Heart left ventricle (tissue), 16 donors: Measurements from ENCODE around the gene TBX1. TPM values are rescaled to one million over a fixed set of nuclear protein-coding genes. Genes with fewer than 3 reads are reported as not detected.
A peak's percentile ranks its signal among the peaks of the same experiment; 100 is the strongest.

Source experiments
- ATAC-seq, 4 donors: fragments of 200-7000 bp; cut with Tn5 transposase; one replicate each; pipeline ENCODE4 v1.9.1; 2020 to 2022; ENCODE audit warnings: moderate library complexity in 4 of 4, mild to moderate bottlenecking in 3 of 4, moderate number of reproducible peaks in 1 of 4
- DNase-seq, 5 donors: peaks; one replicate each; pipeline ENCODE4 v3.0.0-alpha.2; 2020
- H3K27ac ChIP-seq, 12 donors: fragments of 200-600 bp; sonication (generic) in 4 of 12; one replicate each; pipeline versions ENCODE4 v1.5.0 to v1.8.0; 2016 to 2022; ENCODE audit warnings: mild to moderate bottlenecking in 2 of 12
- H3K27me3 ChIP-seq, 9 donors: fragments of 200-600 bp; sonication (generic) in 2 of 9; one replicate each; pipeline versions ENCODE4 v1.5.1 to v1.8.0; 2016 to 2022; ENCODE audit warnings: mild to moderate bottlenecking in 3 of 9
- H3K36me3 ChIP-seq, 9 donors: fragments of 200-600 bp; sonication (generic) in 2 of 9; one replicate each; pipeline versions ENCODE4 v1.5.0 to v1.8.0; 2018 to 2022; ENCODE audit warnings: mild to moderate bottlenecking in 2 of 9
- H3K4me1 ChIP-seq, 12 donors: fragments of 200-600 bp; sonication (generic) in 4 of 12; one replicate each; pipeline versions ENCODE4 v1.5.0 to v1.8.0; 2016 to 2022; ENCODE audit warnings: mild to moderate bottlenecking in 3 of 12
- H3K4me3 ChIP-seq, 12 donors: fragments of 200-600 bp; sonication (generic) in 4 of 12; one replicate each; pipeline versions ENCODE4 v1.5.0 to v1.8.0; 2017 to 2022; ENCODE audit warnings: mild to moderate bottlenecking in 9 of 12, moderate library complexity in 4 of 12
- H3K9me3 ChIP-seq, 12 donors: fragments of 200-600 bp; sonication (generic) in 4 of 12; one replicate each; pipeline versions ENCODE4 v1.5.0 to v1.8.0; 2016 to 2022; ENCODE audit warnings: mild to moderate bottlenecking in 1 of 12
- POLR2A ChIP-seq, 2 donors: fragments of 450-650 bp; IDR thresholded peaks; one replicate each; pipeline ENCODE4 v1.6.1; 2017; ENCODE audit warnings: antibody characterized with exemption in 2 of 2, mild to moderate bottlenecking in 2 of 2, moderate library complexity in 2 of 2
- WGBS, 4 donors: extraction: QIAGEN DNeasy Blood & Tissue Kit in 2 of 4; methylation state at CpG; one replicate each; pipeline versions ENCODE4 v1.1.5 to v1.1.7; 2013 to 2018; 5-methylcytosine and 5-hydroxymethylcytosine counted together
- intact Hi-C, 10 donors: fragments of 100-400 bp; cut with DNase I; formaldehyde crosslinking; loops; one replicate each; pipeline versions ENCODE4 v1.11.1 to v1.14.2; 2022
- polyA plus RNA-seq, 2 donors: library from polyadenylated mRNA; stranded (reverse); fragments of 200-250 nt; gene quantifications; one replicate each; pipeline ENCODE4 v1.2.3, GENCODE V29; 2013
- total RNA-seq, 9 donors: library from RNA; depleted of rRNA in 2 of 9; stranded (reverse); fragments of >200 nt in 2 of 9; fragmentation: NEBNext Ultra II Directional in 3 of 9; extraction: Animal tissue kit (Norgen Biotek cat#: 25700) in 3 of 9; gene quantifications; one replicate each; pipeline versions ENCODE4 v1.1.0 to v1.2.4, GENCODE V29; 2016 to 2023
- TF ChIP-seq, protein P1 (sequence below), 12 donors: fragments of 200-600 bp; sonication (generic) in 4 of 12; IDR thresholded peaks; one replicate each; pipeline versions ENCODE4 v1.5.0 to v1.8.0; 2018 to 2022; ENCODE audit warnings: antibody characterized with exemption in 12 of 12, mild to moderate bottlenecking in 5 of 12
- donor health status: ischemic (EF 13 %, LVEDD 7.1; RV severe dilation, severe dysfunction).
- donor health status: healthy with polysubstance abuse.
- donor health status: DM: no; HTN: yes; CAD: no.
- donor health status: DM: no; HTN: no; CAD: no.
- donor health status: ischemic (EF 25% LVEDD 6.9; RV normal size, moderate dysfunction).
- donor health status: ischemic (EF 25% LVEDD 5.7; RV mildly dilated, moderate dysfunction).
- donor health status: healthy.
- donor health status: DM: yes; HTN: yes; CAD: no.
- donor health status: ischemic (EF 35%, LVEDD 5.7; RV mildly dilated, moderate dysfunction).
- donor health status: nonischemic (EF 11% LVEDD 7.7; RV severe dilation, severe dysfunction).
- donor health status: DM: yes; HTN: yes; CAD: no.
- donor health status: PGD.
- donor health status: ischemic (EF 29% LVEDD 5.4; RV normal size, mild dysfunction).
- donor health status: nonischemic (EF 23%, LVEDD 6.1; RV moderate dilation, normal function).

The TBX1 gene
- total and polyA plus RNA-seq, 11 donors: 0.11 to 3.1 (median 0.97) TPM; not detected in 1

DNA sequence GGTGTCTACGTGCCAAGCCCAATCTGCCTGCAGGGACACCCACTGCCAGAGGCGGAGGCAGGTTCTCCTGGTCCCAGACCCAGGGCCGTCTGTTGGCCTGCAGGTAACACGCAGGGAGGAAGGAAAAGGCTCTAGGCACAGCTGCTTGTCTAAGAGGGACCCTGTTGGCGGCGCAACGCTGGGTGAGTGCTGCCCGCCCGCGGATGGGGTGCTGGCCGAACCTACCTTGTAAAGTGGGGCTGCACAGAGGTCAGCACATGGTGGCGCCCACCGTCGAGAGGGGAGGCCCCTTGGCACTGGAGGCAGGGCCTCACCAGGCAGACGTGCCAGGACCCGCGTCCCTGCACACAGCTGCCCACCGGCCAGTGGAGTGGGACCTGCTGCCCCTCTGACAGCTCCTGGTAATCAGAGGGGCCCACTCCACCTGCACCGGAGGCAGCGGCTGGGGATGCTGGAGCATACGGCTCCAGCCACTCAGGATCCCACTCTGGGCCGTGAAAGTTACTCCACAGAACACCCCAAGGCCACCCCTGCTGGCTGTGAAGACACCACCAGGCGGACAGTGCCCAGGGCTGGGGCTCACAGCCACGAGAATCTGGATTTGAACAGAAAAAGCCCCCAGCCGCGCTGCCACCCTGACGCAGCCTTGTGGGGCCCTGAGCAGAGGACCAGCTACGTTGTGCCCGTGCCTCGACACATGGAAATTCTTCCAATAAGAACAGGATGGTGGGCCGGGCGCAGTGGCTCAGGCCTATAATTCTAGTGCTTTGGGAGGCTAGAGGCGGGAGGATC, 24.0 kb downstream of the TBX1 start:
- Histone ChIP-seq H3K4me1 (peaks cover 0 to 5% (median 0%) of the 10 kb centered on the region in 12 donors), H3K27me3 (peaks cover 0 to 20% (median 0%) of the 10 kb centered on the region in 9 donors), H3K9me3 (peaks cover 0 to 12% (median 0%) of the 10 kb centered on the region in 12 donors), H3K4me3 (no peak overlapping the region), H3K36me3 (peaks cover 0 to 8% (median 0%) of the 10 kb centered on the region in 9 donors), H3K27ac (no peak overlapping the region)
- intact Hi-C loops: no loop called here
- no peak for ATAC-seq
- 91 to 95% (median 92%) methylated on average over 19 to 33 of the region's 33 CpGs for WGBS, 4 donors
- TF ChIP-seq POLR2A (IDR thresholded peaks at IDR 0.05): no peak
- TF ChIP-seq, protein P1, sequence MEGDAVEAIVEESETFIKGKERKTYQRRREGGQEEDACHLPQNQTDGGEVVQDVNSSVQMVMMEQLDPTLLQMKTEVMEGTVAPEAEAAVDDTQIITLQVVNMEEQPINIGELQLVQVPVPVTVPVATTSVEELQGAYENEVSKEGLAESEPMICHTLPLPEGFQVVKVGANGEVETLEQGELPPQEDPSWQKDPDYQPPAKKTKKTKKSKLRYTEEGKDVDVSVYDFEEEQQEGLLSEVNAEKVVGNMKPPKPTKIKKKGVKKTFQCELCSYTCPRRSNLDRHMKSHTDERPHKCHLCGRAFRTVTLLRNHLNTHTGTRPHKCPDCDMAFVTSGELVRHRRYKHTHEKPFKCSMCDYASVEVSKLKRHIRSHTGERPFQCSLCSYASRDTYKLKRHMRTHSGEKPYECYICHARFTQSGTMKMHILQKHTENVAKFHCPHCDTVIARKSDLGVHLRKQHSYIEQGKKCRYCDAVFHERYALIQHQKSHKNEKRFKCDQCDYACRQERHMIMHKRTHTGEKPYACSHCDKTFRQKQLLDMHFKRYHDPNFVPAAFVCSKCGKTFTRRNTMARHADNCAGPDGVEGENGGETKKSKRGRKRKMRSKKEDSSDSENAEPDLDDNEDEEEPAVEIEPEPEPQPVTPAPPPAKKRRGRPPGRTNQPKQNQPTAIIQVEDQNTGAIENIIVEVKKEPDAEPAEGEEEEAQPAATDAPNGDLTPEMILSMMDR (IDR thresholded peaks at IDR 0.05): no peak
- peak in 1 of 5 donors; percentile 61 for DNase-seq

DNA sequence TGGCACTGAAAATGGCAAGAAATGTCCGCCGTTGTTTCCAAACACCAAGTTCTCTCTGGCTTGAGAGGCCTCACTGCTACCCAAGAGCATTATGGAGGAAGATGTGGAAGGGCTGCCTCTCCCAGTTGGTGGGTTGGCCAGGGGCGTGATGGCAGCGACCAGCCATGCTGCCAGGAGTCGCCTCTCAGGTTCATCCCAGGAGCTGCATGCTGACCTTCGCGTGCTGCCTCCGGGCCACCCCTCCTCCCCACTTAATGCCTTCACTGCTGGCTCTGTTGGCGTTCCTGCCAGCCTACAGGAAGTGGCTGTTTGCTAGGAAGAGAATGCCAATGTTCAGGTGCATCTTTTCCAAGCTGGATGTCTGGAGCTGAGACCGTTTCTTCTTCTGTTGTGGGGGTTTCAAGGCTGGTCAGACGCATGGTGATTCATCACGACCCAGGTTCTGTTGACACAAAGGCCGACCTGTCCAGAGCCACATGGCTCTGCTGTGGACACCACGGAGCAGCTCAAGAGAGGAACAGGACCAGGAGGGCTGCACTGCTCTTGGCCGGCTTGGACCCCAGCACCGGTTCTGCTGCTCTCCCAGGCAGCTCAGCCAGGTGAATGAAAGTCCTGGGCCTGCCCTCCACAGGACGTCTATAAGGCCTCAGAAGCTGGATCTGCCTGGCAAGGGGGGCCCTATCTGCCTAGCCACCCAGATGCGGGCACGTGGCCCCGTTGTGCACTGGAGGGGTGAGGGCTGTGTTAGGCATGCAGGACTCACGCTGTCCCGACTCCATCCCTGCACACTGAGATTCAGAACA, 25.1 kb downstream of the TBX1 start:
- H3K4me1 ChIP-seq: no peaks in the 10 kb centered on the region
- DNase-seq: peak in 1 of 5 donors; percentile 42
- H3K36me3 ChIP-seq: peaks cover 0 to 8% (median 0%) of the 10 kb centered on the region in 9 donors
- peaks cover 0 to 12% (median 0%) of the 10 kb centered on the region in 12 donors for H3K9me3 ChIP-seq
- intact Hi-C loops: no loop called here
- no peak overlapping the region for H3K4me3 ChIP-seq
- H3K27me3 ChIP-seq: peaks cover 0 to 20% (median 0%) of the 10 kb centered on the region in 9 donors
- TF ChIP-seq, protein P1 (IDR thresholded peaks at IDR 0.05): no peak
- TF ChIP-seq POLR2A (IDR thresholded peaks at IDR 0.05): no peak
- no peak overlapping the region for H3K27ac ChIP-seq
- WGBS, 4 donors: 85 to 93% (median 87%) methylated on average over 17 to 22 of the region's 22 CpGs
- no peak for ATAC-seq

DNA sequence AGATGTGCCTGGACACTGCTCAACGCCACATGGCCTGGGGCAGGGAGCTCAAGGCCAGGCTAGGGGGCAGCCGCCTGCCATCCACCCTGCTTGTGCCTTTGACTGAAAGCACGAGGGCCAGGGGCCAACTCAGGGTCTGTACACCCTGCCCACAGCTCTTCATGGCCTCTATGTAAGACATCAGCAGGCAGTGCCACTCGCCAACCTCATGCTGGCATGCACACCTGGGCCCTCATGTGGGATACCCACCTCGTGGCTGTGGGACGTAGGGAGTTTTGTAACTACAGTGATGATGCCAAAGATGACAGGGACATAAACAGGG, 25.6 kb downstream of the TBX1 start:
- Histone ChIP-seq H3K9me3 (peaks cover 0 to 13% (median 0%) of the 10 kb centered on the region in 12 donors), H3K27ac (no peak overlapping the region), H3K36me3 (peaks cover 0 to 8% (median 0%) of the 10 kb centered on the region in 9 donors), H3K27me3 (peaks cover 0 to 16% (median 0%) of the 10 kb centered on the region in 9 donors), H3K4me3 (no peak overlapping the region), H3K4me1 (no peaks in the 10 kb centered on the region)
- WGBS, 4 donors: 83 to 94% (median 92%) methylated on average over 4 to 6 of the region's 6 CpGs
- ATAC-seq (no peak), DNase-seq (peak in 1 of 5 donors; percentile 37)
- TF ChIP-seq POLR2A (IDR thresholded peaks at IDR 0.05): no peak
- TF ChIP-seq, protein P1 (IDR thresholded peaks at IDR 0.05): no peak
- intact Hi-C loops: no loop called here
